Smooth muscle cell (in vitro differentiated cells): ENCODE results near the gene NMB. TPM values are rescaled to one million over a fixed set of nuclear protein-coding genes. Genes with fewer than 3 reads are reported as not detected.

ENCODE experiments used
- DNase-seq: peaks from one replicate; lab custom pipeline; 2025; ENCODE audit not compliant: unreplicated experiment; lab: John Stamatoyannopoulos, UW
- H2AFZ ChIP-seq: fragments of 200-600 bp; sonication (generic); 2 replicates; pipeline ENCODE4 v1.6.0; 2016; ENCODE audit warnings: antibody characterized with exemption, low read depth, mild to moderate bottlenecking
- H3F3A ChIP-seq: fragments of 200-600 bp; sonication (generic); 2 replicates; pipeline ENCODE4 v1.6.0; 2017; ENCODE audit warnings: antibody characterized with exemption, low read depth
- H3K27ac ChIP-seq: fragments of 200-600 bp; sonication (generic); 2 replicates; pipeline ENCODE4 v1.5.1; 2016; ENCODE audit warnings: low read depth, mild to moderate bottlenecking
- H3K27me3 ChIP-seq: fragments of 200-600 bp; sonication (generic); 2 replicates; pipeline ENCODE4 v1.6.1; 2016; ENCODE audit warnings: low read depth, mild to moderate bottlenecking
- H3K36me3 ChIP-seq: fragments of 200-600 bp; sonication (generic); 2 replicates; pipeline ENCODE4 v1.5.1; 2016; ENCODE audit warnings: low read depth
- H3K4me1 ChIP-seq: fragments of 200-600 bp; sonication (generic); 2 replicates; pipeline ENCODE4 v1.5.1; 2016; ENCODE audit warnings: low read depth
- H3K4me2 ChIP-seq: fragments of 200-600 bp; sonication (generic); 2 replicates; pipeline ENCODE4 v1.6.0; 2016; ENCODE audit warnings: mild to moderate bottlenecking
- H3K4me3 ChIP-seq: fragments of 200-600 bp; sonication (generic); 2 replicates; pipeline ENCODE4 v1.5.1; 2016; ENCODE audit warnings: mild to moderate bottlenecking
- H3K79me2 ChIP-seq: fragments of 200-600 bp; sonication (generic); 2 replicates; pipeline ENCODE4 v1.6.0; 2016; ENCODE audit warnings: low read depth, mild to moderate bottlenecking
- H3K9ac ChIP-seq: fragments of 200-600 bp; sonication (generic); 2 replicates; pipeline ENCODE4 v1.6.0; 2016; ENCODE audit warnings: low read depth
- H3K9me3 ChIP-seq: fragments of 200-600 bp; sonication (generic); replicated peaks from 2 replicates; pipeline ENCODE4 v1.5.1; 2016; ENCODE audit warnings: low read depth
- H4K20me1 ChIP-seq: fragments of 200-600 bp; sonication (generic); 2 replicates; pipeline ENCODE4 v1.6.0; 2016; ENCODE audit warnings: low read depth
- CTCF ChIP-seq: fragments of 200-600 bp; sonication (generic); IDR thresholded peaks from 2 replicates; pipeline ENCODE4 v1.5.1; 2017; ENCODE audit warnings: borderline replicate concordance, mild to moderate bottlenecking, antibody characterized with exemption; ENCODE audit not compliant: insufficient read depth, poor library complexity, severe bottlenecking
- WGBS: methylation state at CpG from one replicate; pipeline ENCODE4 v1.1.7; 2016; ENCODE audit warnings: low lambda C conversion rate; 5-methylcytosine and 5-hydroxymethylcytosine counted together
- polyA plus RNA-seq: library from polyadenylated mRNA; unstranded; fragments of >200 nt; fragmentation: Nextera tagmentation; extraction: Ambion mirVana; gene quantifications from 2 replicates; pipeline ENCODE4 v1.2.1, GENCODE V29; 2016
- total RNA-seq: library from RNA; depleted of rRNA; stranded (reverse); fragments of >200 nt; gene quantifications from 2 replicates; pipeline ENCODE4 v1.2.3, GENCODE V29; 2014

The NMB gene
- total and polyA plus RNA-seq, 2 experiments from 2014 or later, result 2.1 to 6.5 TPM

- no peak overlapping the region for H3K4me3 ChIP-seq
- peaks cover 15% of the 10 kb centered on the region for H3K79me2 ChIP-seq
- H3K27me3 ChIP-seq, result no peaks in the 10 kb centered on the region
- no peaks in the 10 kb centered on the region for H3K9me3 ChIP-seq
- peaks cover 4% of the 10 kb centered on the region for H3F3A ChIP-seq
- no peaks in the 10 kb centered on the region for H3K36me3 ChIP-seq
- H4K20me1 ChIP-seq, result no peaks in the 10 kb centered on the region
- DNase-seq, result no peak
- peaks cover 12% of the 10 kb centered on the region for H3K4me1 ChIP-seq
- WGBS, result 89% methylated on average over 7 of the region's 7 CpGs
- no peak overlapping the region for H3K27ac ChIP-seq
- no peak for TF ChIP-seq CTCF
- H2AFZ ChIP-seq, result no peak overlapping the region
- H3K4me2 ChIP-seq, result peak overlapping the region; percentile 96
- no peak overlapping the region for H3K9ac ChIP-seq
These were observed 1.0 kb downstream of the NMB start for GRCh38 chr15:84656972-84657371.

- peak; percentile 49 for TF ChIP-seq CTCF
- Histone ChIP-seq H2AFZ (peak overlapping the region; percentile 50), H3K27ac (peak overlapping the region; percentile 88), H3K9me3 (no peaks in the 10 kb centered on the region), H3K4me2 (peak overlapping the region; percentile 87), H3K9ac (peak overlapping the region; percentile 66), H3F3A (peaks cover 4% of the 10 kb centered on the region), H3K36me3 (no peaks in the 10 kb centered on the region), H3K4me3 (peak overlapping the region; percentile 67), H3K79me2 (peaks cover 15% of the 10 kb centered on the region), H4K20me1 (no peaks in the 10 kb centered on the region), H3K27me3 (no peaks in the 10 kb centered on the region), H3K4me1 (peaks cover 12% of the 10 kb centered on the region)
- DNase-seq, result peak; percentile 44
- 13% methylated on average over 19 of the region's 19 CpGs for WGBS
These were observed 3.1 kb downstream of the NMB start for GRCh38 chr15:84654689-84655453.

GRCh38 chr15:84653910-84654688 lies 3.9 kb downstream of the NMB start, which contains the start of gene WDR73:
TSS of gene WDR73 (minus strand) at chr15:84654283. CDS start at chr15:84654274, 9 bp downstream.
- H3K36me3 ChIP-seq, result peaks cover under 1% of the 10 kb centered on the region
- under 1% methylated on average over 49 of the region's 49 CpGs for WGBS
- H3K4me1 ChIP-seq, result peaks cover 12% of the 10 kb centered on the region
- H3F3A ChIP-seq, result no peaks in the 10 kb centered on the region
- H3K79me2 ChIP-seq, result peaks cover 18% of the 10 kb centered on the region
- peak within 1 kb of the TSS; percentile 91 for H3K9ac ChIP-seq
- DNase-seq, result peak; percentile 90
- no peak for TF ChIP-seq CTCF
- H3K4me3 ChIP-seq, result peak within 1 kb of the TSS; percentile 67
- peak within 1 kb of the TSS; percentile 60 for H2AFZ ChIP-seq
- no peaks in the 10 kb centered on the region for H4K20me1 ChIP-seq
- peak within 1 kb of the TSS; percentile 87 for H3K4me2 ChIP-seq
- H3K27ac ChIP-seq, result peak within 1 kb of the TSS; percentile 88
- H3K9me3 ChIP-seq, result no peaks in the 10 kb centered on the region
- H3K27me3 ChIP-seq, result no peaks in the 10 kb centered on the region
